ENCODE measurements around the gene PTPRR.

DNA sequence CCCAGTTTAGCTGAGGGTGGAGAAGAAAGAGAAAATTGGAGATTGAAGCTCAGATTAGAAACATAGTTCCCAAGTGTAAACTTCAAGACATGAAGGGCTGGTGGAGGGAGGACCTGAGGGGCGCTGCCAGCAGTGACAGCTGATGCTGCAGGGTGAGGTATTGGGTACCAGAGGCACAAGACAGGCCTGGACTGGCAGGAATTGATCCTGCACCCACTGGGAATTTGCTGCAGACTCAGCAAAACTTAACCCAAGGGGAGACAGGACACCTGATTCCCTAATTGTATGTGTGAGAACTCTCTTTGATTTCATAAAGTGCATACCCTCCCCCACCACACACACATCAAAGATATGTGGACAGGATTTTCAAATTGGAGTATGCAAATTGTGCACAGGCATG, 11.6 kb downstream of the PTPRR start:
- TF ChIP-seq, protein P1, sequence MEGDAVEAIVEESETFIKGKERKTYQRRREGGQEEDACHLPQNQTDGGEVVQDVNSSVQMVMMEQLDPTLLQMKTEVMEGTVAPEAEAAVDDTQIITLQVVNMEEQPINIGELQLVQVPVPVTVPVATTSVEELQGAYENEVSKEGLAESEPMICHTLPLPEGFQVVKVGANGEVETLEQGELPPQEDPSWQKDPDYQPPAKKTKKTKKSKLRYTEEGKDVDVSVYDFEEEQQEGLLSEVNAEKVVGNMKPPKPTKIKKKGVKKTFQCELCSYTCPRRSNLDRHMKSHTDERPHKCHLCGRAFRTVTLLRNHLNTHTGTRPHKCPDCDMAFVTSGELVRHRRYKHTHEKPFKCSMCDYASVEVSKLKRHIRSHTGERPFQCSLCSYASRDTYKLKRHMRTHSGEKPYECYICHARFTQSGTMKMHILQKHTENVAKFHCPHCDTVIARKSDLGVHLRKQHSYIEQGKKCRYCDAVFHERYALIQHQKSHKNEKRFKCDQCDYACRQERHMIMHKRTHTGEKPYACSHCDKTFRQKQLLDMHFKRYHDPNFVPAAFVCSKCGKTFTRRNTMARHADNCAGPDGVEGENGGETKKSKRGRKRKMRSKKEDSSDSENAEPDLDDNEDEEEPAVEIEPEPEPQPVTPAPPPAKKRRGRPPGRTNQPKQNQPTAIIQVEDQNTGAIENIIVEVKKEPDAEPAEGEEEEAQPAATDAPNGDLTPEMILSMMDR (IDR thresholded peaks at IDR 0.05) = no peak
- TF ChIP-seq POLR2A (IDR thresholded peaks at IDR 0.05) = no peak

Measured in body of pancreas (tissue), 4 donors.